ENCODE measurements around the gene SFT2D1. TPM values are rescaled to one million over a fixed set of nuclear protein-coding genes. Genes with fewer than 3 reads are reported as not detected.

The SFT2D1 gene
- total RNA-seq, 2 experiments from 2014 or later = 39.8 to 54.2 TPM

DNA sequence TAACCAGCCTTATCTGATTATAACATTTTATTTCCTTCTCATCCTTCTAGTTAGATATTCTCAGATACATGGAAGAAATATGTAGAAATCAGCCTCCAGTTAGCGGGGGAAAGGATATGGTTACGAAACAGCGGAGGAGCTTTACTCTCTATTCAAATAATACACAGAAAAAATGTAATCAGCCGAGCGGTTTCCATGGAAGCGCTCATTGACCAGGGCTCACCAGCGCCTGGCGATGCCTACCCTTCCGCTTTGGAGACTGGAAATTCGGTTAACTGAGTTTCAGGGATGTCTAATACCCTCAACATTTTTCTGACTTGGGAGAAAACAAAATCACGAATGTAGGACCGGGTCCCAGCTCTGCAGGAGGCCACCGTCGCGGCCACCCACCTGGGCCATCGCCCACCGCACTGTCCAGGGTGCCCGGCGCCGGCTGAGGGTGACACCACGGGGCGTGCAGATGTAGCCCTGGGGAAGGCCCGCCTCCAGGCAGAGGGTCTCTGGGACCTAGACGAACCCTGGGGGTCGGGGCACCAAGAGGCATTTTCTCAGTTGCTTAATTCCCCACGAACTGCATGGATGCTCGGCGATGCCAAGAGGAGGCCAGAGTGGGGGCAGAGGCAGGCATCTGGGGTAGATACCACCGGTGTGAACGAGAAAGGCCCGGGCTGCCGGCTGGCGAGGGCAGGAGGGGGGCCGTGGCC lies 35.8 kb downstream of the SFT2D1 start:
- Mint-ChIP-seq H3K27me3 (peaks cover 33% of the 10 kb centered on the region), H3K4me1 (peaks cover 3% of the 10 kb centered on the region)
- no peak for ATAC-seq

DNA sequence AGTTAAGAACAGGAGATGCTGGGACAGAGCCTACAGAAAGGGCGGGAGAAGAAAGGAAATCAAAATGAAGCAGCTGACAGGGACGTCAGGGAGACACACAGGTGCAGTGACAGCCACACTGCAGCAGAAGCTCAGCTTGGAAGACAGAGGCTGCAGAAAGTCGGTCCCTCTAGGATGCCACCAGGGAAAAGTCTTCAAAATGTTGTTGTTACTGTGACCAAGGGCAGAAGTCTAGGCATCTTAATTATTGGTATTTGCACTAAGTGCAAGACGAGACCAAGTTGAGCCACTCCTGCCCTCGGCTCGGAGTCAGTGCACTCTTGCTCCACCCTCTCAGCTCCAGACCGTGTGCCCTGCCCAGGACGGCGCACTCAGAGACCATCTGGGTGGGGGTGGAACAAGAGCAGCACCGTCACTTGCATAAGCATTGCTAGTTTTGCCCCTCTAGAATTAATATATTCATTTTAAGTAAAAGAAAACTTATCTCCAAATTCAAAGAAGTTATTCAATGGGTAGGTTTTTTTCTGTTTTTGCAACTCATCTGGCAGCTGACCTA lies 36.7 kb downstream of the SFT2D1 start:
- ChIA-PET POLR2A (no interaction called here), CTCF (interaction anchor here (1.7 kb wide), 1 partner anchor 76 kb away, joined by 4 read pairs; no protein-coding TSS in a partner anchor)
- peaks cover 36% of the 10 kb centered on the region for H3K27me3 Mint-ChIP-seq
- DNase-seq (no peak), ATAC-seq (no peak)
- H3K4me3 Mint-ChIP-seq = no peak overlapping the region
- H3K36me3 Mint-ChIP-seq (ENCODE audit: low read depth) = no peaks in the 10 kb centered on the region
- H3K4me1 Mint-ChIP-seq = peaks cover 3% of the 10 kb centered on the region
- no peak overlapping the region for H3K27ac Mint-ChIP-seq
- H3K9me3 Mint-ChIP-seq (ENCODE audit: low read depth) = no peaks in the 10 kb centered on the region
- intact Hi-C loops (cut with DNase I, micrococcal nuclease) = no loop called here

More for the DNA sequence above, 35.8 kb downstream of the SFT2D1 start:
- no peak overlapping the region for H3K4me3 Mint-ChIP-seq
- no peaks in the 10 kb centered on the region for H3K36me3 Mint-ChIP-seq (ENCODE audit: low read depth)
- no peaks in the 10 kb centered on the region for H3K9me3 Mint-ChIP-seq (ENCODE audit: low read depth)
- ChIA-PET POLR2A (no interaction called here), CTCF (interaction anchor here (1.7 kb wide), 1 partner anchor 75 kb away, joined by 4 read pairs; no protein-coding TSS in a partner anchor)
- no peak for DNase-seq
- intact Hi-C loops (cut with DNase I, micrococcal nuclease) = no loop called here
- H3K27ac Mint-ChIP-seq = no peak overlapping the region

DNA sequence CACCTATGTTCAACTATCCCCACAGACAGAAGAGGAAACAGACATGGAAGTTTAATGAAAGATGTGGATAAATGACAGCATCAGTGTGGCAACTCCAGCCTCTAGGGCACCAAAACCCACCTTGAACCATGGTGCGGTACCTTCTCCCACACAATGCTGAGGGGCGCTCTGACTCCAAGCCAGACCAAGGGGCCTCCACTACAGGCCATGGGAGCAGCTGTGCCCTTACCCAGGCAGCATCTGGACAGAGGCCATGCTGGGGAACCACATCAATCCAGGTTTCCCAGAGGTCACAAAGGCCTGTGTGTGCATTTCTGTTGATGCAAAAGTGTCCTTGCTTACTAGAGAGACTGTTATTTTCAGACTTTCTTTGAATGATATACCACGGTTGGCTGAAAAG lies 38.2 kb downstream of the SFT2D1 start:
- intact Hi-C loops (cut with DNase I, micrococcal nuclease) = no loop called here
- ATAC-seq (no peak), DNase-seq (no peak)
- H3K9me3 Mint-ChIP-seq (ENCODE audit: low read depth) = no peaks in the 10 kb centered on the region
- ChIA-PET CTCF (interaction anchor here (1.1 kb wide), 1 partner anchor 9 kb away, joined by 5 read pairs; no protein-coding TSS in a partner anchor), POLR2A (no interaction called here)
- peaks cover 3% of the 10 kb centered on the region for H3K4me1 Mint-ChIP-seq
- H3K27ac Mint-ChIP-seq = no peak overlapping the region
- no peaks in the 10 kb centered on the region for H3K36me3 Mint-ChIP-seq (ENCODE audit: low read depth)
- H3K27me3 Mint-ChIP-seq = peaks cover 27% of the 10 kb centered on the region
- no peak overlapping the region for H3K4me3 Mint-ChIP-seq

GRCh38 chr6:166301611-166302529 lies 40.5 kb downstream of the SFT2D1 start:
- Mint-ChIP-seq H3K27me3 (peaks cover 22% of the 10 kb centered on the region), H3K36me3 (ENCODE audit: low read depth) (no peaks in the 10 kb centered on the region), H3K9me3 (ENCODE audit: low read depth) (no peaks in the 10 kb centered on the region), H3K4me1 (no peaks in the 10 kb centered on the region), H3K4me3 (no peak overlapping the region), H3K27ac (no peak overlapping the region)
- POLR2A ChIA-PET = no interaction called here
- DNase-seq (no peak), ATAC-seq (no peak)
- CTCF ChIA-PET = interaction anchor here (1.1 kb wide), 2 partner anchors 12 to 80 kb away, joined by 3 read pairs; no protein-coding TSS in a partner anchor
- intact Hi-C loops (cut with DNase I, micrococcal nuclease) = no loop called here

- H3K4me1 Mint-ChIP-seq = no peaks in the 10 kb centered on the region
- no peak overlapping the region for H3K4me3 Mint-ChIP-seq
- ATAC-seq = no peak
- DNase-seq = no peak
- POLR2A ChIA-PET = no interaction called here
- intact Hi-C loops (cut with DNase I, micrococcal nuclease) = no loop called here
- no peaks in the 10 kb centered on the region for H3K9me3 Mint-ChIP-seq (ENCODE audit: low read depth)
- peaks cover 16% of the 10 kb centered on the region for H3K27me3 Mint-ChIP-seq
- H3K36me3 Mint-ChIP-seq (ENCODE audit: low read depth) = no peaks in the 10 kb centered on the region
- no peak overlapping the region for H3K27ac Mint-ChIP-seq
- CTCF ChIA-PET = interaction anchor here (0.6 to 0.8 kb wide), 3 partner anchors 8 to 474 kb away, joined by 3 read pairs; no protein-coding TSS in a partner anchor
Observed at GRCh38 chr6:166300357-166300987, 41.9 kb downstream of the SFT2D1 start.

GRCh38 chr6:166297606-166298005 lies 44.7 kb downstream of the SFT2D1 start:
- intact Hi-C loops (cut with DNase I, micrococcal nuclease) = no loop called here
- CTCF ChIA-PET = no interaction called here
- Mint-ChIP-seq H3K4me3 (no peak overlapping the region), H3K27ac (no peak overlapping the region), H3K9me3 (ENCODE audit: low read depth) (no peaks in the 10 kb centered on the region), H3K27me3 (peaks cover 20% of the 10 kb centered on the region), H3K36me3 (ENCODE audit: low read depth) (no peaks in the 10 kb centered on the region), H3K4me1 (no peaks in the 10 kb centered on the region)
- DNase-seq (no peak), ATAC-seq (no peak)
- POLR2A ChIA-PET = no interaction called here

DNA sequence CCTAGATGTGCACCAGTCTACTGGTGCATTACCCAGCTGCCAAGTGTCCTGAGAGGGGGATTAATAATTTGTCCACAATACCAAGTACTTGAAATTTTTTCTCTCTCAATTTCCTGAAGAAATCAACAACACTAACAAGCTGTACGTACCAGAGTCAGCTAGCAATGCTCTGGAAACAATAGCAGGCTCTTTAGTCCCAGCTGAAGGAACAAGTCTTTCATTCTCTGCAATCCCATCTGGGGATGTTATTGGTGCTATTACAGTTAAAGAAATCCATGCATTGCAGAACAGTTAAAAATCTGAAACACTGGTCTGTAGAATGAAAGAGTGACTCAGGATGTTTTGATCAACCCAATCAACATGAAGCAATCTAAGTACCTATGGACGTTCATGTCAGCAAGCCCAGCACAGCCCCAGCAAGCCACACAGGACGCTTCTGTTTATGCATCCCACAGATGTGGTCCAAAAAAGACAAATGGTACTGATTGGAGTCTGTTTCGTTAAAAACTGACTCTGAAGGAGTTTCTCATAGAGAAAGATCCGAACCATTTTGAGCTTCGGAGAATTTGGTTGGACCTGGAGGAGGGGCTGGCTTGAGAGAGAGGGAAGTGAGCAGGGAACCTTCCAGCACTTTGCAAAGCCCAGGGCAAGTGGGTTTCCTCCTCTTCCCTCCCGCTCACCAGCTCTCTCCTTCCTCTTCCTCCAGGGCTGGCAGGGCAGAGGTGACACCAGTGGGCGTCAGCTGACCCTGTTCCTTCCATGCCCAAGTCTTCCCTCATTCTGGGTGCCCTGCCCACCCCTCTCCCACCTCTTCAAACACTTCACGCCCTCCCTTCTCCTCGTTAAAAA lies 46.1 kb downstream of the SFT2D1 start:
- Mint-ChIP-seq H3K27me3 (peaks cover 14% of the 10 kb centered on the region), H3K36me3 (ENCODE audit: low read depth) (no peaks in the 10 kb centered on the region), H3K4me3 (no peak overlapping the region), H3K4me1 (no peaks in the 10 kb centered on the region), H3K9me3 (ENCODE audit: low read depth) (no peaks in the 10 kb centered on the region), H3K27ac (no peak overlapping the region)
- intact Hi-C loops (cut with DNase I, micrococcal nuclease) = no loop called here
- ChIA-PET POLR2A (no interaction called here), CTCF (interaction anchor here (1.0 to 1.2 kb wide), 3 partner anchors 10 to 20 kb away, joined by 3 to 4 read pairs (median 3); no protein-coding TSS in a partner anchor)
- ATAC-seq = no peak
- no peak for DNase-seq

DNA sequence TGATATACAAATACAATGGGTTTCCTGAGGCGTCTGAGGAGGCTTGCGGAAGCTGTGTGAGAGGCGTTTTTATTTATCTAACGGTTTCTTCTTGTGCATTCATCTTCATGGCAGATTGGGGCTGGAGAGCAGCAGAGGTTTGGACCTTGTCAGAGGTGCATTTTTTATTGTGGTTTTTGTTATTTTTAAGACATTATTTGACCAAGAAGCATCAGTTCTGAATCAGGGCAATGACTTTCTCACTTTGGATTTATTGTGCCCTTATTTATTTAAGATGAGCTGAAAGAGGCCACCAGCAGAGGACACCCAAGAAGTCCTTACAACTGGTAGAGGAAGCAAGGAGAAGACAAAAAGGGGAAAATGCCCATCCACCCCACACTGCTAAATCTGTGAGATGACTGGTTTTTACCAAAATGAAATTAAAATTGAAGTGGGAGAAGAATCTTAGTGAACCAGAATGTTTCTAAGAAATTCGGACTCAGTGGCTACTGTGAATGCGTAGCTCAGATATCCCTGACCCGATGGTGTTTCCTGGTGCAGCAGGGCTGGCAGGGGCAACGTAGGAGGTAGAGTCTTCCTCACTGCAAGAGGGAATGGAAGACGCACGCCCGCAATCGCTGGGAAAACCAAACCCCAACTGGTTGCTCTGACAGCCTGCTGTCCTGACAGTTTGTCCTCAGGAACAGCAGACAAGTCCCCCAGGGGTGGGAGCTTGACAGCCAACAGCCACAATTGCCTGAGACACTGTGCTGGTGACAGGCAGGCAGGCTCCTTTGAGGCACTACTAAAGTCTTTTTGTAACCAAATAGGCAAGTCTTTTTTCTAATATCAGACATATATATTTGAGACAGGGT lies 48.4 kb downstream of the SFT2D1 start:
- ATAC-seq = no peak
- POLR2A ChIA-PET = interaction anchor here (0.6 kb wide), 1 partner anchor 43 kb away, joined by 5 read pairs; no protein-coding TSS in a partner anchor
- H3K9me3 Mint-ChIP-seq (ENCODE audit: low read depth) = no peaks in the 10 kb centered on the region
- no peak overlapping the region for H3K27ac Mint-ChIP-seq
- no peaks in the 10 kb centered on the region for H3K4me1 Mint-ChIP-seq
- CTCF ChIA-PET = interaction anchor here (0.9 to 1.7 kb wide), 5 partner anchors 18 to 107 kb away, joined by 3 to 4 read pairs (median 3); no protein-coding TSS in a partner anchor
- no peak for DNase-seq
- H3K4me3 Mint-ChIP-seq = no peak overlapping the region
- H3K36me3 Mint-ChIP-seq (ENCODE audit: low read depth) = no peaks in the 10 kb centered on the region
- intact Hi-C loops (cut with DNase I, micrococcal nuclease) = no loop called here
- peaks cover 14% of the 10 kb centered on the region for H3K27me3 Mint-ChIP-seq

GRCh38 chr6:166289207-166290060 lies 52.9 kb downstream of the SFT2D1 start:
- CTCF ChIA-PET = interaction anchor here (0.6 to 0.7 kb wide), 3 partner anchors 92 to 275 kb away, joined by 3 read pairs; no protein-coding TSS in a partner anchor
- Mint-ChIP-seq H3K4me1 (no peaks in the 10 kb centered on the region), H3K27me3 (peaks cover 7% of the 10 kb centered on the region), H3K4me3 (no peak overlapping the region), H3K27ac (no peak overlapping the region), H3K9me3 (ENCODE audit: low read depth) (no peaks in the 10 kb centered on the region), H3K36me3 (ENCODE audit: low read depth) (no peaks in the 10 kb centered on the region)
- intact Hi-C loops (cut with DNase I, micrococcal nuclease) = no loop called here
- POLR2A ChIA-PET = no interaction called here
- DNase-seq (peak; percentile 36), ATAC-seq (peak; percentile 79)
